ENCODE measurements around the gene GPRASP3. TPM values are rescaled to one million over a fixed set of nuclear protein-coding genes. Genes with fewer than 3 reads are reported as not detected.
"Not testable (repeated sequence)": the region's sequence is repeated elsewhere in the genome, so short reads cannot be mapped to it uniquely, and the experiment has no call there.

The GPRASP3 gene
- 0.32 and 0.56 TPM in 2 replicates for total RNA-seq (2014; rRNA removed; shearing (Covaris generic); ENCODE audit: low replicate concordance)

- Histone ChIP-seq H3K36me3 (ENCODE audit: insufficient read depth, low read length) (no peaks in the 10 kb centered on the region), H3K27ac (ENCODE audit: low read length) (no peak within 1 kb of the TSS), H3K4me2 (ENCODE audit: low read depth, low read length, poor library complexity, severe bottlenecking) (no peak within 1 kb of the TSS), H3K9me3 (ENCODE audit: low read length) (no peaks in the 10 kb centered on the region), H3K4me3 (ENCODE audit: low read length) (no peak within 1 kb of the TSS), H3K9ac (ENCODE audit: low read length) (no peak within 1 kb of the TSS), H3K79me2 (ENCODE audit: low read length) (no peaks in the 10 kb centered on the region), H3K9me2 (replicated peaks; ENCODE audit: insufficient read depth, low read length) (no peaks in the 10 kb centered on the region), H4K20me1 (ENCODE audit: insufficient read depth, low read depth, low read length) (no peaks in the 10 kb centered on the region), H3K4me1 (ENCODE audit: low read length) (no peaks in the 10 kb centered on the region), H3K27me3 (ENCODE audit: low read length) (no peaks in the 10 kb centered on the region), H2AFZ (ENCODE audit: low read length) (no peak within 1 kb of the TSS)
- DNase-seq, result no peak
Observed at GRCh38 chrX:102720237-102721168, at the start of gene GPRASP3. TSS of gene GPRASP3 (plus strand) at chrX:102720743. CDS start at chrX:102748996, 28,253 bp downstream.

- Histone ChIP-seq H3K4me2 (ENCODE audit: low read depth, low read length, poor library complexity, severe bottlenecking) (no peak overlapping the region), H3K9me3 (ENCODE audit: low read length) (no peaks in the 10 kb centered on the region; the same call in 1 of the 2 replicates), H3K36me3 (ENCODE audit: insufficient read depth, low read length) (0 out of 2 replicates have a peak, but pooled peaks cover 2% of the 10 kb centered on the region), H3K27me3 (ENCODE audit: low read length) (no peaks in the 10 kb centered on the region), H3K4me1 (ENCODE audit: low read length) (no peaks in the 10 kb centered on the region), H3K4me3 (ENCODE audit: low read length) (no peak overlapping the region), H3K27ac (ENCODE audit: low read length) (no peak overlapping the region), H3K79me2 (ENCODE audit: low read length) (no peaks in the 10 kb centered on the region), H2AFZ (ENCODE audit: low read length) (no peak overlapping the region), H4K20me1 (ENCODE audit: insufficient read depth, low read depth, low read length) (no peaks in the 10 kb centered on the region), H3K9me2 (replicated peaks; ENCODE audit: insufficient read depth, low read length) (no peaks in the 10 kb centered on the region), H3K9ac (ENCODE audit: low read length) (no peak overlapping the region)
- no peak for DNase-seq
Observed at GRCh38 chrX:102672856-102673255, 47.7 kb upstream of the GPRASP3 start.

GRCh38 chrX:102677479-102677878 is 43.1 kb upstream of the GPRASP3 start:
- not testable (repeated sequence) for H3K4me3 ChIP-seq (ENCODE audit: low read length); H3K36me3 ChIP-seq (ENCODE audit: insufficient read depth, low read length); DNase-seq; H3K79me2 ChIP-seq (ENCODE audit: low read length); H4K20me1 ChIP-seq (ENCODE audit: insufficient read depth, low read depth, low read length); H3K27me3 ChIP-seq (ENCODE audit: low read length); H2AFZ ChIP-seq (ENCODE audit: low read length); H3K4me2 ChIP-seq (ENCODE audit: low read depth, low read length, poor library complexity, severe bottlenecking); H3K9me2 ChIP-seq (replicated peaks; ENCODE audit: insufficient read depth, low read length); H3K27ac ChIP-seq (ENCODE audit: low read length); H3K9me3 ChIP-seq (ENCODE audit: low read length); H3K4me1 ChIP-seq (ENCODE audit: low read length); H3K9ac ChIP-seq (ENCODE audit: low read length)

- H3K9me3 ChIP-seq (ENCODE audit: low read length), result no peaks in the 10 kb centered on the region
- no peaks in the 10 kb centered on the region for H3K4me1 ChIP-seq (ENCODE audit: low read length)
- H3K27ac ChIP-seq (ENCODE audit: low read length), result no peak overlapping the region
- no peak overlapping the region for H3K4me2 ChIP-seq (ENCODE audit: low read depth, low read length, poor library complexity, severe bottlenecking)
- H3K9me2 ChIP-seq (replicated peaks; ENCODE audit: insufficient read depth, low read length), result no peaks in the 10 kb centered on the region
- no peaks in the 10 kb centered on the region for H3K27me3 ChIP-seq (ENCODE audit: low read length)
- no peaks in the 10 kb centered on the region; the same call in 1 of the 2 replicates for H3K36me3 ChIP-seq (ENCODE audit: insufficient read depth, low read length)
- no peak overlapping the region for H2AFZ ChIP-seq (ENCODE audit: low read length)
- H3K79me2 ChIP-seq (ENCODE audit: low read length), result no peaks in the 10 kb centered on the region
- H3K9ac ChIP-seq (ENCODE audit: low read length), result no peak overlapping the region
- no peaks in the 10 kb centered on the region for H4K20me1 ChIP-seq (ENCODE audit: insufficient read depth, low read depth, low read length)
- no peak for DNase-seq
- no peak overlapping the region for H3K4me3 ChIP-seq (ENCODE audit: low read length)
Observed at GRCh38 chrX:102684772-102685520, 35.6 kb upstream of the GPRASP3 start.

GRCh38 chrX:102694749-102695148 is 25.8 kb upstream of the GPRASP3 start:
- Histone ChIP-seq H3K36me3 (ENCODE audit: insufficient read depth, low read length) (no peaks in the 10 kb centered on the region), H3K9me3 (ENCODE audit: low read length) (no peaks in the 10 kb centered on the region), H3K9me2 (replicated peaks; ENCODE audit: insufficient read depth, low read length) (no peaks in the 10 kb centered on the region), H2AFZ (ENCODE audit: low read length) (no peak overlapping the region), H3K9ac (ENCODE audit: low read length) (no peak overlapping the region), H4K20me1 (ENCODE audit: insufficient read depth, low read depth, low read length) (no peaks in the 10 kb centered on the region), H3K27me3 (ENCODE audit: low read length) (no peaks in the 10 kb centered on the region), H3K27ac (ENCODE audit: low read length) (no peak overlapping the region), H3K79me2 (ENCODE audit: low read length) (no peaks in the 10 kb centered on the region), H3K4me1 (ENCODE audit: low read length) (no peaks in the 10 kb centered on the region), H3K4me3 (ENCODE audit: low read length) (no peak overlapping the region), H3K4me2 (ENCODE audit: low read depth, low read length, poor library complexity, severe bottlenecking) (no peak overlapping the region)
- no peak for DNase-seq

- H3K36me3 ChIP-seq (ENCODE audit: insufficient read depth, low read length), result no peaks in the 10 kb centered on the region
- H3K9me2 ChIP-seq (replicated peaks; ENCODE audit: insufficient read depth, low read length), result no peaks in the 10 kb centered on the region
- no peak overlapping the region for H3K9ac ChIP-seq (ENCODE audit: low read length)
Observed at GRCh38 chrX:102696306-102696705, 24.2 kb upstream of the GPRASP3 start.

GRCh38 chrX:102697494-102697893 is 23.0 kb upstream of the GPRASP3 start:
- no peaks in the 10 kb centered on the region for H3K79me2 ChIP-seq (ENCODE audit: low read length)
- no peaks in the 10 kb centered on the region for H3K9me3 ChIP-seq (ENCODE audit: low read length)
- no peak overlapping the region for H3K4me3 ChIP-seq (ENCODE audit: low read length)
- H4K20me1 ChIP-seq (ENCODE audit: insufficient read depth, low read depth, low read length), result no peaks in the 10 kb centered on the region
- H3K27me3 ChIP-seq (ENCODE audit: low read length), result no peaks in the 10 kb centered on the region
- no peak overlapping the region for H3K9ac ChIP-seq (ENCODE audit: low read length)
- no peaks in the 10 kb centered on the region for H3K4me1 ChIP-seq (ENCODE audit: low read length)
- no peak for DNase-seq
- H3K27ac ChIP-seq (ENCODE audit: low read length), result no peak overlapping the region
- H3K36me3 ChIP-seq (ENCODE audit: insufficient read depth, low read length), result no peaks in the 10 kb centered on the region
- no peaks in the 10 kb centered on the region for H3K9me2 ChIP-seq (replicated peaks; ENCODE audit: insufficient read depth, low read length)
- no peak overlapping the region for H3K4me2 ChIP-seq (ENCODE audit: low read depth, low read length, poor library complexity, severe bottlenecking)
- no peak overlapping the region for H2AFZ ChIP-seq (ENCODE audit: low read length)

More at GRCh38 chrX:102696306-102696705, 24.2 kb upstream of the GPRASP3 start:
- no peak overlapping the region for H3K4me2 ChIP-seq (ENCODE audit: low read depth, low read length, poor library complexity, severe bottlenecking)
- H3K27me3 ChIP-seq (ENCODE audit: low read length), result no peaks in the 10 kb centered on the region
- no peak for DNase-seq
- H2AFZ ChIP-seq (ENCODE audit: low read length), result no peak overlapping the region
- no peaks in the 10 kb centered on the region for H3K79me2 ChIP-seq (ENCODE audit: low read length)
- H3K27ac ChIP-seq (ENCODE audit: low read length), result no peak overlapping the region
- no peak overlapping the region for H3K4me3 ChIP-seq (ENCODE audit: low read length)
- no peaks in the 10 kb centered on the region for H3K4me1 ChIP-seq (ENCODE audit: low read length)
- H4K20me1 ChIP-seq (ENCODE audit: insufficient read depth, low read depth, low read length), result no peaks in the 10 kb centered on the region
- no peaks in the 10 kb centered on the region for H3K9me3 ChIP-seq (ENCODE audit: low read length)

GRCh38 chrX:102708900-102709299 is 11.6 kb upstream of the GPRASP3 start:
- no peak overlapping the region for H3K4me3 ChIP-seq (ENCODE audit: low read length)
- H3K4me2 ChIP-seq (ENCODE audit: low read depth, low read length, poor library complexity, severe bottlenecking), result no peak overlapping the region
- H3K9me2 ChIP-seq (replicated peaks; ENCODE audit: insufficient read depth, low read length), result no peaks in the 10 kb centered on the region
- no peak overlapping the region for H3K9ac ChIP-seq (ENCODE audit: low read length)
- no peaks in the 10 kb centered on the region for H3K4me1 ChIP-seq (ENCODE audit: low read length)
- no peak overlapping the region for H3K27ac ChIP-seq (ENCODE audit: low read length)
- no peak for DNase-seq
- H3K27me3 ChIP-seq (ENCODE audit: low read length), result no peaks in the 10 kb centered on the region
- no peaks in the 10 kb centered on the region for H3K36me3 ChIP-seq (ENCODE audit: insufficient read depth, low read length)
- H3K79me2 ChIP-seq (ENCODE audit: low read length), result no peaks in the 10 kb centered on the region
- no peak overlapping the region for H2AFZ ChIP-seq (ENCODE audit: low read length)
- no peaks in the 10 kb centered on the region for H3K9me3 ChIP-seq (ENCODE audit: low read length)
- no peaks in the 10 kb centered on the region for H4K20me1 ChIP-seq (ENCODE audit: insufficient read depth, low read depth, low read length)

Measured in Karpas-422 (cell line).